ENCODE measurements around the gene CENPW. TPM values are rescaled to one million over a fixed set of nuclear protein-coding genes. Genes with fewer than 3 reads are reported as not detected.

CENPW gene
- total RNA-seq, 1 experiment from 2014 or later: 82.3 TPM

- H3K27me3 ChIP-seq (ENCODE audit: insufficient read depth, low read length): no peaks in the 10 kb centered on the region
Measured at GRCh38 chr6:126381498-126381897, 41.6 kb downstream of the CENPW start.

More at GRCh38 chr6:126381498-126381897, 41.6 kb downstream of the CENPW start:
- Histone ChIP-seq H3K9me3 (ENCODE audit: control insufficient read depth, low read depth, low read length) (peaks cover 13% of the 10 kb centered on the region), H2BK12ac (ENCODE audit: insufficient read length, low read depth, low read length) (no peak overlapping the region), H3K79me2 (ENCODE audit: insufficient read depth, low read length) (no peaks in the 10 kb centered on the region), H2BK20ac (ENCODE audit: low read depth, low read length, poor library complexity, severe bottlenecking) (no peak overlapping the region), H3K18ac (ENCODE audit: insufficient read length, low read depth, low read length) (no peak overlapping the region), H3K4ac (ENCODE audit: low read depth, low read length) (no peak overlapping the region), H4K20me1 (ENCODE audit: control insufficient read depth, insufficient read depth, insufficient read length) (no peaks in the 10 kb centered on the region), H3K27ac (ENCODE audit: insufficient read length, low read depth, low read length) (no peak overlapping the region), H2BK120ac (ENCODE audit: low read depth, low read length, poor library complexity, severe bottlenecking) (no peak overlapping the region), H4K5ac (ENCODE audit: insufficient read length, low read depth, low read length) (no peak overlapping the region), H3K56ac (ENCODE audit: insufficient read length, low read depth, low read length) (no peak overlapping the region), H3K14ac (ENCODE audit: insufficient read depth, low read length) (no peak overlapping the region; the same call in 1 of the 2 replicates), H3K23ac (ENCODE audit: insufficient read length, low read depth, low read length) (no peak overlapping the region), H2BK15ac (ENCODE audit: low read depth, low read length) (no peak overlapping the region), H4K8ac (replicated peaks; ENCODE audit: insufficient read length, low read depth, low read length) (no peak overlapping the region), H3K4me2 (ENCODE audit: insufficient read depth, insufficient read length, low read length) (no peak overlapping the region), H3K4me1 (ENCODE audit: insufficient read depth, low read length) (no peaks in the 10 kb centered on the region), H4K91ac (ENCODE audit: insufficient read length, low read depth, low read length) (no peak overlapping the region), H2AFZ (ENCODE audit: low read length) (no peak overlapping the region), H2AK5ac (ENCODE audit: insufficient read length, low read length) (no peak overlapping the region), H3K23me2 (ENCODE audit: insufficient read length, low read depth, low read length, poor library complexity, severe bottlenecking) (no peaks in the 10 kb centered on the region), H2BK5ac (ENCODE audit: insufficient read length, low read length) (no peak overlapping the region), H3K79me1 (ENCODE audit: insufficient read depth, low read depth, low read length, poor library complexity, severe bottlenecking) (no peaks in the 10 kb centered on the region), H3K9ac (ENCODE audit: extremely low read depth, insufficient read length, low read length) (no peak overlapping the region), H3T11ph (ENCODE audit: low read length) (no peak overlapping the region)
- Mint-ChIP-seq H3K27me3 (ENCODE audit: low read depth) (no peaks in the 10 kb centered on the region; the same call in 1 of the 2 replicates), H3K27ac (no peak overlapping the region), H3K36me3 (ENCODE audit: insufficient read depth in 1 of 3, low read depth in 3 of 3) (peaks cover 16 to 38% (median 34%) of the 10 kb centered on the region in 3 experiments), H3K4me3 (no peak overlapping the region), H3K9me3 (peaks cover 38 to 41% of the 10 kb centered on the region in 2 experiments), H3K4me1 (peaks cover 4 to 5% of the 10 kb centered on the region in 2 experiments)
- no CpG with 5 or more reads among the region's 5 CpGs for WGBS (ENCODE audit: extremely low coverage, insufficient read length, low lambda C conversion rate)
- TF ChIP-seq, protein P1, sequence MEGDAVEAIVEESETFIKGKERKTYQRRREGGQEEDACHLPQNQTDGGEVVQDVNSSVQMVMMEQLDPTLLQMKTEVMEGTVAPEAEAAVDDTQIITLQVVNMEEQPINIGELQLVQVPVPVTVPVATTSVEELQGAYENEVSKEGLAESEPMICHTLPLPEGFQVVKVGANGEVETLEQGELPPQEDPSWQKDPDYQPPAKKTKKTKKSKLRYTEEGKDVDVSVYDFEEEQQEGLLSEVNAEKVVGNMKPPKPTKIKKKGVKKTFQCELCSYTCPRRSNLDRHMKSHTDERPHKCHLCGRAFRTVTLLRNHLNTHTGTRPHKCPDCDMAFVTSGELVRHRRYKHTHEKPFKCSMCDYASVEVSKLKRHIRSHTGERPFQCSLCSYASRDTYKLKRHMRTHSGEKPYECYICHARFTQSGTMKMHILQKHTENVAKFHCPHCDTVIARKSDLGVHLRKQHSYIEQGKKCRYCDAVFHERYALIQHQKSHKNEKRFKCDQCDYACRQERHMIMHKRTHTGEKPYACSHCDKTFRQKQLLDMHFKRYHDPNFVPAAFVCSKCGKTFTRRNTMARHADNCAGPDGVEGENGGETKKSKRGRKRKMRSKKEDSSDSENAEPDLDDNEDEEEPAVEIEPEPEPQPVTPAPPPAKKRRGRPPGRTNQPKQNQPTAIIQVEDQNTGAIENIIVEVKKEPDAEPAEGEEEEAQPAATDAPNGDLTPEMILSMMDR (conservative IDR thresholded peaks at IDR 0.05): no peak
- no peak for DNase-seq
